GM18520 (cell line): Measurements from ENCODE around the gene ARL14EPL.
"Not testable (repeated sequence)": the region's sequence is repeated elsewhere in the genome, so short reads cannot be mapped to it uniquely, and the experiment has no call there.

Experiments
- ATAC-seq: cut with Tn5 transposase; IDR thresholded peaks from one replicate; pipeline ENCODE4 v1.9.1; 2021; ENCODE audit not compliant: unreplicated experiment

Gene ARL14EPL

GRCh38 chr5:116046261-116046660, 14.0 kb downstream of the ARL14EPL start:
- no peak for ATAC-seq

- ATAC-seq: no peak
These were observed 14.6 kb downstream of the ARL14EPL start for GRCh38 chr5:116046823-116047222.

GRCh38 chr5:116058346-116058936, 26.2 kb downstream of the ARL14EPL start:
- ATAC-seq: no peak

GRCh38 chr5:116062352-116062751, 30.1 kb downstream of the ARL14EPL start:
- ATAC-seq: no peak

GRCh38 chr5:116063950-116064349, 31.7 kb downstream of the ARL14EPL start:
- no peak for ATAC-seq

- no peak for ATAC-seq
These were observed 35.9 kb downstream of the ARL14EPL start for GRCh38 chr5:116068028-116068632.

- no peak for ATAC-seq
These were observed 38.9 kb downstream of the ARL14EPL start for GRCh38 chr5:116071211-116071610.

- no peak for ATAC-seq
These were observed 43.0 kb downstream of the ARL14EPL start for GRCh38 chr5:116075191-116075831.

GRCh38 chr5:116076496-116076895, 44.2 kb downstream of the ARL14EPL start:
- ATAC-seq: peak; percentile 97

GRCh38 chr5:116078199-116078598, 45.9 kb downstream of the ARL14EPL start:
- no peak for ATAC-seq

- ATAC-seq: peak; percentile 17
These were observed 52.0 kb downstream of the ARL14EPL start for GRCh38 chr5:116084287-116084691.

- peak; percentile 85 for ATAC-seq
These were observed 52.8 kb downstream of the ARL14EPL start, which contains the start of gene COMMD10 for GRCh38 chr5:116084871-116085715. TSS of gene COMMD10 (plus strand) at chr5:116085025.

- not testable (repeated sequence) for ATAC-seq
These were observed 54.0 kb downstream of the ARL14EPL start for GRCh38 chr5:116086309-116086708.

GRCh38 chr5:116088062-116088461, 55.8 kb downstream of the ARL14EPL start:
- no peak for ATAC-seq

GRCh38 chr5:116090302-116090701, 58.0 kb downstream of the ARL14EPL start:
- ATAC-seq: no peak

GRCh38 chr5:116091416-116091815, 59.1 kb downstream of the ARL14EPL start:
- no peak for ATAC-seq

- ATAC-seq: no peak
These were observed 65.0 kb downstream of the ARL14EPL start for GRCh38 chr5:116097301-116097700.

GRCh38 chr5:116098998-116099397, 66.7 kb downstream of the ARL14EPL start:
- no peak for ATAC-seq

GRCh38 chr5:116104941-116105340, 72.7 kb downstream of the ARL14EPL start:
- ATAC-seq: not testable (repeated sequence)
